Heart left ventricle (tissue), 13 donors: ENCODE measurements around the gene SOX18.

Experiments used
- POLR2A ChIP-seq, 2 donors: fragments of 450-650 bp; IDR thresholded peaks; one replicate each; pipeline ENCODE4 v1.6.1; 2017; ENCODE audit warnings: antibody characterized with exemption in 2 of 2, mild to moderate bottlenecking in 2 of 2, moderate library complexity in 2 of 2
- TF ChIP-seq, protein P1 (sequence below), 12 donors: fragments of 200-600 bp; sonication (generic) in 4 of 12; IDR thresholded peaks; one replicate each; pipeline versions ENCODE4 v1.5.0 to v1.8.0; 2018 to 2022; ENCODE audit warnings: antibody characterized with exemption in 12 of 12, mild to moderate bottlenecking in 5 of 12
- donor health status: ischemic (EF 13 %, LVEDD 7.1; RV severe dilation, severe dysfunction).
- donor health status: DM: no; HTN: yes; CAD: no.
- donor health status: DM: no; HTN: no; CAD: no.
- donor health status: ischemic (EF 25% LVEDD 6.9; RV normal size, moderate dysfunction).
- donor health status: ischemic (EF 25% LVEDD 5.7; RV mildly dilated, moderate dysfunction).
- donor health status: ischemic (EF 35%, LVEDD 5.7; RV mildly dilated, moderate dysfunction).
- donor health status: nonischemic (EF 11% LVEDD 7.7; RV severe dilation, severe dysfunction).
- donor health status: DM: yes; HTN: yes; CAD: no.
- donor health status: PGD.
- donor health status: ischemic (EF 29% LVEDD 5.4; RV normal size, mild dysfunction).
- donor health status: nonischemic (EF 23%, LVEDD 6.1; RV moderate dilation, normal function).

- TF ChIP-seq, protein P1, sequence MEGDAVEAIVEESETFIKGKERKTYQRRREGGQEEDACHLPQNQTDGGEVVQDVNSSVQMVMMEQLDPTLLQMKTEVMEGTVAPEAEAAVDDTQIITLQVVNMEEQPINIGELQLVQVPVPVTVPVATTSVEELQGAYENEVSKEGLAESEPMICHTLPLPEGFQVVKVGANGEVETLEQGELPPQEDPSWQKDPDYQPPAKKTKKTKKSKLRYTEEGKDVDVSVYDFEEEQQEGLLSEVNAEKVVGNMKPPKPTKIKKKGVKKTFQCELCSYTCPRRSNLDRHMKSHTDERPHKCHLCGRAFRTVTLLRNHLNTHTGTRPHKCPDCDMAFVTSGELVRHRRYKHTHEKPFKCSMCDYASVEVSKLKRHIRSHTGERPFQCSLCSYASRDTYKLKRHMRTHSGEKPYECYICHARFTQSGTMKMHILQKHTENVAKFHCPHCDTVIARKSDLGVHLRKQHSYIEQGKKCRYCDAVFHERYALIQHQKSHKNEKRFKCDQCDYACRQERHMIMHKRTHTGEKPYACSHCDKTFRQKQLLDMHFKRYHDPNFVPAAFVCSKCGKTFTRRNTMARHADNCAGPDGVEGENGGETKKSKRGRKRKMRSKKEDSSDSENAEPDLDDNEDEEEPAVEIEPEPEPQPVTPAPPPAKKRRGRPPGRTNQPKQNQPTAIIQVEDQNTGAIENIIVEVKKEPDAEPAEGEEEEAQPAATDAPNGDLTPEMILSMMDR (IDR thresholded peaks at IDR 0.05) = no peak
- no peak for TF ChIP-seq POLR2A (IDR thresholded peaks at IDR 0.05)
These were observed 21.3 kb downstream of the SOX18 start for GRCh38 chr20:64027981-64028685.
